Astrocyte (in vitro differentiated cells and primary cell): Measurements from ENCODE around the gene CDKL4. TPM values are rescaled to one million over a fixed set of nuclear protein-coding genes. Genes with fewer than 3 reads are reported as not detected.

ENCODE experiments used
- DNase-seq: peaks from one replicate; pipeline ENCODE4 v3.0.0-alpha.2; 2010; ENCODE audit warnings: low read depth
- FAIRE-seq: peaks from 2 replicates; lab custom pipeline; 2011; peaks lifted over from hg19 to GRCh38; lab: Jason Lieb, UNC
- H2AFZ ChIP-seq: 2 replicates; pipeline ENCODE4 v1.6.0; 2012; ENCODE audit warnings: low read depth, low read length, inconsistent platforms
- H3K27ac ChIP-seq: 2 replicates; pipeline ENCODE4 v1.5.1; 2011; ENCODE audit warnings: low read depth, low read length, inconsistent platforms
- H3K27me3 ChIP-seq: 2 replicates; pipeline ENCODE4 v1.6.0; 2011; ENCODE audit warnings: low read length, inconsistent platforms; ENCODE audit not compliant: insufficient read depth
- H3K36me3 ChIP-seq: 2 replicates; pipeline ENCODE4 v1.5.1; 2011; ENCODE audit warnings: low read length, inconsistent platforms; ENCODE audit not compliant: insufficient read depth
- H3K4me1 ChIP-seq: 2 replicates; pipeline ENCODE4 v1.5.1; 2011; ENCODE audit warnings: low read length, inconsistent platforms; ENCODE audit not compliant: insufficient read depth
- H3K4me2 ChIP-seq: 2 replicates; pipeline ENCODE4 v1.6.0; 2012; ENCODE audit warnings: low read length, inconsistent platforms
- H3K4me3 ChIP-seq: 2 replicates; pipeline ENCODE4 v1.5.1; 2011; ENCODE audit warnings: low read depth, mild to moderate bottlenecking, low read length, inconsistent platforms; ENCODE audit not compliant: insufficient read depth
- H3K79me2 ChIP-seq: 2 replicates; pipeline ENCODE4 v1.6.0; 2012; ENCODE audit warnings: mild to moderate bottlenecking, low read length, inconsistent platforms; ENCODE audit not compliant: insufficient read depth
- H3K9ac ChIP-seq: 2 replicates; pipeline ENCODE4 v1.6.0; 2012; ENCODE audit warnings: mild to moderate bottlenecking, low read length, inconsistent platforms
- H3K9me3 ChIP-seq: 2 replicates; pipeline ENCODE4 v1.5.1; 2012; ENCODE audit warnings: low read depth, mild to moderate bottlenecking, low read length, inconsistent platforms; ENCODE audit not compliant: insufficient read depth
- H4K20me1 ChIP-seq: 2 replicates; pipeline ENCODE4 v1.6.0; 2012; ENCODE audit warnings: low read length, inconsistent platforms; ENCODE audit not compliant: insufficient read depth
- H3K27ac Mint-ChIP-seq: one replicate; pipeline ENCODE4 v1.8.0; 2021; ENCODE audit warnings: mild to moderate bottlenecking, mixed read lengths; ENCODE audit not compliant: unreplicated experiment
- H3K27me3 Mint-ChIP-seq: one replicate; pipeline ENCODE4 v1.8.0; 2021; ENCODE audit warnings: low read depth, mixed read lengths; ENCODE audit not compliant: unreplicated experiment
- H3K36me3 Mint-ChIP-seq: one replicate; pipeline ENCODE4 v1.8.0; 2021; ENCODE audit warnings: low read depth, mixed read lengths; ENCODE audit not compliant: unreplicated experiment
- H3K4me1 Mint-ChIP-seq: one replicate; pipeline ENCODE4 v1.8.0; 2021; ENCODE audit warnings: low read depth, mixed read lengths; ENCODE audit not compliant: unreplicated experiment
- H3K4me3 Mint-ChIP-seq: one replicate; pipeline ENCODE4 v1.8.0; 2021; ENCODE audit warnings: mild to moderate bottlenecking, moderate library complexity, mixed read lengths; ENCODE audit not compliant: unreplicated experiment
- H3K9me3 Mint-ChIP-seq: one replicate; pipeline ENCODE4 v1.8.0; 2021; ENCODE audit warnings: mild to moderate bottlenecking, mixed read lengths; ENCODE audit not compliant: unreplicated experiment
- CTCF ChIP-seq: IDR thresholded peaks from 2 replicates; pipeline ENCODE4 v1.5.1; 2011; ENCODE audit warnings: low read depth, mild to moderate bottlenecking, inconsistent platforms, low read length, moderate library complexity; ENCODE audit not compliant: insufficient read depth
- EZH2 ChIP-seq: IDR thresholded peaks from 2 replicates; pipeline ENCODE4 v1.6.1; 2012; ENCODE audit warnings: mild to moderate bottlenecking, low read length, inconsistent platforms; ENCODE audit not compliant: insufficient read depth
- total RNA-seq: library from RNA; stranded (reverse); gene quantifications from 2 replicates; pipeline ENCODE4 v1.2.1, GENCODE V29; 2021

Gene CDKL4
- total RNA-seq, 1 donor from 2014 or later: 1.4 TPM

GRCh38 chr2:39275016-39275415 is 31.2 kb upstream of the CDKL4 start:
- no peak overlapping the region for H3K27ac Mint-ChIP-seq
- TF ChIP-seq EZH2 (no peak), CTCF (no peak)
- Histone ChIP-seq H3K79me2 (no peaks in the 10 kb centered on the region), H4K20me1 (no peaks in the 10 kb centered on the region), H3K4me3 (no peak overlapping the region), H3K27me3 (no peaks in the 10 kb centered on the region), H3K27ac (no peak overlapping the region), H3K9me3 (no peaks in the 10 kb centered on the region), H3K9ac (no peak overlapping the region), H3K4me1 (no peaks in the 10 kb centered on the region), H3K4me2 (no peak overlapping the region), H3K36me3 (peaks cover 27% of the 10 kb centered on the region), H2AFZ (no peak overlapping the region)
- no peak for DNase-seq
- no peak for FAIRE-seq
- H3K9me3 Mint-ChIP-seq: no peaks in the 10 kb centered on the region
- no peak overlapping the region for H3K4me3 Mint-ChIP-seq
- H3K4me1 Mint-ChIP-seq: no peaks in the 10 kb centered on the region
- peaks cover 11% of the 10 kb centered on the region for H3K36me3 Mint-ChIP-seq
- no peaks in the 10 kb centered on the region for H3K27me3 Mint-ChIP-seq

GRCh38 chr2:39269941-39270340 is 26.2 kb upstream of the CDKL4 start:
- Histone ChIP-seq H3K27me3 (no peaks in the 10 kb centered on the region), H3K27ac (no peak overlapping the region), H3K9me3 (no peaks in the 10 kb centered on the region), H3K4me3 (no peak overlapping the region), H3K9ac (no peak overlapping the region), H4K20me1 (peaks cover 5% of the 10 kb centered on the region), H3K4me1 (no peaks in the 10 kb centered on the region), H3K4me2 (no peak overlapping the region), H3K79me2 (no peaks in the 10 kb centered on the region), H3K36me3 (peaks cover 10% of the 10 kb centered on the region), H2AFZ (no peak overlapping the region)
- FAIRE-seq (no peak), DNase-seq (no peak)
- TF ChIP-seq EZH2: no peak
- no peak for TF ChIP-seq CTCF
- H3K9me3 Mint-ChIP-seq: no peaks in the 10 kb centered on the region
- H3K27ac Mint-ChIP-seq: no peak overlapping the region
- H3K4me3 Mint-ChIP-seq: no peak overlapping the region
- H3K36me3 Mint-ChIP-seq: no peaks in the 10 kb centered on the region
- no peaks in the 10 kb centered on the region for H3K27me3 Mint-ChIP-seq
- H3K4me1 Mint-ChIP-seq: peaks cover 8% of the 10 kb centered on the region

- no peaks in the 10 kb centered on the region for H3K9me3 ChIP-seq
- no peak overlapping the region for H3K4me3 ChIP-seq
- Mint-ChIP-seq H3K36me3 (no peaks in the 10 kb centered on the region), H3K4me1 (peaks cover 8% of the 10 kb centered on the region), H3K27me3 (no peaks in the 10 kb centered on the region), H3K27ac (no peak overlapping the region), H3K4me3 (no peak overlapping the region), H3K9me3 (no peaks in the 10 kb centered on the region)
- no peaks in the 10 kb centered on the region for H3K79me2 ChIP-seq
- H3K27ac ChIP-seq: no peak overlapping the region
- peaks cover 3% of the 10 kb centered on the region for H3K36me3 ChIP-seq
- no peaks in the 10 kb centered on the region for H3K27me3 ChIP-seq
- H3K9ac ChIP-seq: no peak overlapping the region
- peaks cover 5% of the 10 kb centered on the region for H4K20me1 ChIP-seq
- FAIRE-seq (no peak), DNase-seq (peak; percentile 4)
- no peak overlapping the region for H3K4me2 ChIP-seq
- no peak overlapping the region for H2AFZ ChIP-seq
- no peaks in the 10 kb centered on the region for H3K4me1 ChIP-seq
- TF ChIP-seq CTCF (no peak), EZH2 (no peak)
Observed at GRCh38 chr2:39266916-39267434, 23.2 kb upstream of the CDKL4 start.
